Right hindlimb (tissue), 1 donor: Measurements from ENCODE around the gene PCDH1.

Experiments used
- DNase-seq: peaks from one replicate; pipeline ENCODE4 v3.0.0-alpha.2; 2018

Gene PCDH1

GRCh38 chr5:141872496-141873356 lies 5.5 kb downstream of the PCDH1 start:
- DNase-seq: no peak

GRCh38 chr5:141871870-141872269 lies 6.3 kb downstream of the PCDH1 start:
- no peak for DNase-seq

DNA sequence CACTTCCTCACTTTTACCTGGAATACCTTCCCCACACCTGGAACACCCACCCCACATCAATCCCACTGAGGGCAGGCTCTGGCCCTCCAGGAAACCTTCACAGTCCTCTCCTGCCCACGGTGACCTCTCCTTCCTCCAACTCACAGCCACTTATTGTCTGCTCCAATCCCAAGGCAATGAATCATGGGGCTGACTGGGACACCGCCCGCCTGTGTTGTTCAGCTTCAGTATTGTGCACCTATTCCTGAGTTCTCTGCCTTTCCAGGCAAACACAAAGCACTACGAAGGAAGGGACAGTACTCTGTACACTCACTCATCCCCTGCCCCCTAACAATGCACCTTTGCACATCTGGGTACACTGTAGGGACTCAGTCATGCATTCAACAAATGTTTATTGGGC lies 7.3 kb downstream of the PCDH1 start:
- no peak for DNase-seq

DNA sequence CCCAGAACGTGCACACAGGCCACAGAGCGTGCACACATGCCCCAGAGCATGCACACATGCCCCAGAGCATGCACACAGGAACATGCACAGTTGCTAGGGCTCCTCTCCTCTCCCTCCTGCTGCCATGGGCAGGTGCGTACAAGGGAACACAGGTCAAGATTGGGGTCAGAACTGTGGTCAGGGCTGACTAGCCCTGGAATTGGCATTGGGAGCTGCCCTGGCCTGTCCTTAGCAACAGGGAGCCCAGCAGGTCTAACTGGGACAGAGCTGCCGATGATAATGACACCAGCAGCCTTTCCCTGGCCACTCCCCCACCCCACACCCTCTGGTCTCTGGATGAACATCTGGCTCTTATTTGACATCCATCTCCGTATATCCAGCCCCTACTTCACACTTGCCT lies 8.0 kb downstream of the PCDH1 start:
- DNase-seq: no peak

DNA sequence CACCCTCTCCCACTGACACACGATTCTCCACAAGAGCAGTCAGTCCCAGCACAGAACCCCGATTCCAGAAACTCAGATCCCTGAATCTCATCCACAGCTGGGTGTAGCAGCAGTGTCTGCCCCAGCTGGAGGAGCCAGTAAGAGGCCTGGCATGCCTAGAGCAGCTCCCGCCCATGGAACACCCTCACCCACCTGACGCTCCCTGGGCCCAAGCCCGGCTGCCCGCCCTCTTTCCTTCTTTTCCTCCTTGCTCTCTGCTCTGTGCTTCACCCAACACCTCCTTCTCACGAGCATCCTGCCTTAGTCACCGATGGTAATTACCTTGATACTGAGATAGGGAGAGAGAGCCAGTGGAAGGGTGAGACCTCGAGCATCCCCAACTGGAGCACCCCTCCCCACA lies 8.7 kb downstream of the PCDH1 start:
- DNase-seq: no peak

DNA sequence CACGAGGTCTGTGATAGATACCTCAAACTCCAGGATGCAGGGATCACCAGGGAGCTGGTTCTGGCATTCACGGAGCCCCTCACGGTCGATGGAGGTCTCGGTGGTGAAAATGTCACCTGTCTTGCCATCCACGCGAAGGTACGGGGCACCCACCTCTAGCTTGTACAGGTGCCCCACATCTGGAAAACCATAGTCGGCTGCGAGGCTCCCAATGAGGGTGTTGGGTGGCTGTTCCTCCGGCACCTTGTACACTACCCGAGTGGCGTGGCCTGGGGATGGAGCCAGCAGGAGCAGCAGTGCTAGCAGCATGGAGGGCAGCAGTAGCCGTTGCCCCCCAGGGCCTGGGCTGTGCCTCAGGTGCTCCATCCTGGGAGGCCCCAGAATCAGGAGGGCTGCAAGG lies 9.2 kb downstream of the PCDH1 start:
- no peak for DNase-seq

DNA sequence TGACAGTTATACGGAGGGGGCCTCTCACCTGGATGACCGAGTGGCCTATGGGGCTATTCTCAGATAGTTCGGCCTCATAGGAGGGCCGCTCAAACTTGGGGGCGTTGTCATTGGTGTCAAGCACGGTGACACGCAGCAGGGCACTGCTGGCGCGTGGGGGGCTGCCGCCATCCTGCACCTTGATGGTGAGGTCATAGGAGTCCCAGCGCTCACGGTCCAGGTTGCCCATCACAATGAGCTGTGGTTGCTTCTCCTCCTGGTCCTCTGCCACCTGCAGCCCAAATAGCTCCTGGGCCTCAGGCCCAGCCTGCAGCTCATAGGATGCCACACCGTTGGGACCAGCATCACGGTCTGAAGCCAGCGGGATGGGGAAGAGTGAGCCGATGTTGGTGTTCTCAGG lies 9.7 kb downstream of the PCDH1 start:
- DNase-seq: no peak

DNA sequence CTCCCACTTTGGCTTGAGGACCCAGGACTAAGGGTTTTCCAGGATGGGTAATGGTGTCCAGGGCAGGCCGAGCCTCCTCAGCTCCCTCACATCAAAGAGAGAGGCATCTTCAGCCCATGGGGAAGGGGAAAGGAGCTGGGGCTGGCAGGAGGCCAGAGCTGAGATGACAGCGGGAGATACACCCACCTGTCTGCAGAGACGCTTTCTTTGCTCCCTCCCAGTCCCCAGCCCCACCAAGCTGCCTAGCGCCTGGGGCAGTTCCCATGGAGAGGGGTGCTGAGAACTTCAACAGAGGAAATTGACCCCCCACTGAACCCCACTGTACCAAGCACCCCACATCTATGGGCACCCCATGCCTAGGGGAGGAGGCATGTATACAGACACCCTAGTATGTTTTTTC lies 10.6 kb downstream of the PCDH1 start:
- no peak for DNase-seq

GRCh38 chr5:141867139-141867538 lies 11.1 kb downstream of the PCDH1 start:
- DNase-seq: no peak

- DNase-seq: no peak
Observed at GRCh38 chr5:141866096-141866495, 12.1 kb downstream of the PCDH1 start.

- no peak for DNase-seq
Observed at GRCh38 chr5:141865406-141865805, 12.8 kb downstream of the PCDH1 start.

DNA sequence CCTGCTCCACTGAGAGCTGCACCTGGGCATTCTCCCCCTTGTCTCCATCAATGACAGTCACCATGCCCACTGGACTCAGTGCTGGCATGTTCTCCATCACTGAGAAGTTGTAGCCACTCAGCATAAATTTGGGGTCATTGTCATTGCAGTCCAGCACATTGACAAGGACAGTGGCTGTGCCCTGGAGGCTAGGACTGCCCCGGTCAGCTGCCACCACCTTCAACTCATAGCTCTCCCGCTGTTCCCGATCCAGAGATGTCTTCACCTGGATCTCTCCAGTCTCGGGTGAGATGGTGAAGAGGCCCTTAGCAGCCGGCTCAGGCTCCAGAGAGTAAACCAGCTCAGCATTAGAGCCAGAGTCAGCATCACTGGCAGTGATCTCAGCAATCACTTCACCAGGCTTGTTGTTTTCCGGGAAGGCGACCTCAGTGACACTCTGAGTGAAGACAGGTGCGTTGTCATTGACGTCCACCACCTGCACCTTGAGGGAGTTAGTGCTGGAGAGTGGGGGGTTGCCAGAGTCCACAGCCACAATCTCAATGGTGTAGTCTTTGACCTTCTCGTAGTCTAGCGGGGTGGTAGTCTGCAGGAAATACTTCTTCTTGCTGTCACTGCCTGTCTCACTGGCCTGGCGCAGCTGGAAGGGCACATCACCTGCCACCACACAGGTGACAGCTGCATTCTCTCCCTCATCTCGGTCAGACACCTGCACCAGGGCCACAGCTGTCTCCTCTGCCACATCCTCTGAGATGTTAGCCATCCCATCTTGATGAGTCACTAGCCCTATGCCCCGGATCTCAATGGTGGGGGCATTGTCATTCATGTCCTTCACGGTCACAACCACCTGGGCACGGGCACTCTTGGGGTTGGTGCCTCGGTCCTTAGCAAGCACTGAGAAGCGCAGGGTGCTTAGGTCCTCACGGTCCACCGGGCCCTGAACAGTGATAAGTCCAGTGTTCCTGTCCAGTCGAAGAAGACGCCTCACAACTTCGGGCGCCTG lies 13.5 kb downstream of the PCDH1 start:
- no peak for DNase-seq

DNA sequence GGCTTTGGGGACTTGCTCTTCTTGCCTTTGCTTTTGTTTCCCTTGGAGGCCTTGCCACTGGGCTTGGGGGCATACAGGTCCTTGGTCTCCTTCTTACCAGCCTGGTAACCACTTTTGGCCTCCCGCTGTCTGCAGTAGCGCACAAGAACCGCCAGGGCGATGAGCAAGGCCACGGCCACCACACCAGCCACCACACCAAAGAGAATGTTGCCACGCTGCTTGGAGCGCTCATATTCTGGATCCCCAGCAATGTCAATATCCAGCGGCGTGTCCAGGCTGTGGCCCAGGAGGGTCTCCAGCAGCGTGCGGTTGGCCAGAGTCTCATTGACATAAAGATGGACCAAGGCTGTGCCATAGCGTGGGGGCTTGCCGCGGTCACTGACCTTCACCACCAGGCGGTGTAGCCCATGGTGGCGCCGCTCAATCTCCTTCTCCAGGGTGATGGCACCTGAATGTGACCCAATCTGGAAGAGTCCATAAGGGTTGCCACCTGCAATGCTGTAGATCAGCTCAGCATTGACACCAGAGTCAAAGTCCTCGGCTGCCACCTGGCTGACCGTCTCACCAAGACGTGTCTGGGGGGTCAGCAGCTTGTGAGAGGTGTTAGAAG lies 14.5 kb downstream of the PCDH1 start:
- DNase-seq: no peak

DNA sequence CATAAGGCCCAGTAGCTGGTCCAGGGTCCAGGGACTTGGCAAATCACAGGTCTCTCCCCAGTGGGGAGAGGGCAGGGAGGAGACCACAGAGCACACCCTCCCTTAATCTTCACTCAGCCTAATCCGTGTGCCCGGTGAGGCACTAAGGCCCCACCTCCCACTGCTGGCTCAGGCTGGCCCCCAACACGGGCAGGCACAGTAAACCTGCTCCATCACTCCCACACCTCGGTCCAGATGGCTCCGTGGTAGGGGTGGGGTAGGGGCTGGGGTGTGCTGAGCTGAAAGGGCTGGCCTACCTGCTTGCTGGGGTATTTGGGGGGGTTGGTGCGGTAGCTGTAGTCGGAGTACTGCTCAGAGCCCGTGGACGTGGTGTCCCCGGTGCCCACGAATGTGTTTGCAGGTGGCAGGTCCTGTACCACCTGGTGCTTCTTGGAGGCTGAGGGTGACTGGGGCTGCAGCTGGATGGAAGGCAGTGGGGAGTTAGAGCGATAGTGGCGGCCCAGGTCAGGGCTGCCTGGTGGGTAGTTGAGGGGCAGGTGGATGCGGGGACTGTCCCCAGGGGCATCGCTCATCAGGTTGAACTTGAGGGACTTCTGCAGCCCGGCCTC lies 15.2 kb downstream of the PCDH1 start:
- no peak for DNase-seq

DNA sequence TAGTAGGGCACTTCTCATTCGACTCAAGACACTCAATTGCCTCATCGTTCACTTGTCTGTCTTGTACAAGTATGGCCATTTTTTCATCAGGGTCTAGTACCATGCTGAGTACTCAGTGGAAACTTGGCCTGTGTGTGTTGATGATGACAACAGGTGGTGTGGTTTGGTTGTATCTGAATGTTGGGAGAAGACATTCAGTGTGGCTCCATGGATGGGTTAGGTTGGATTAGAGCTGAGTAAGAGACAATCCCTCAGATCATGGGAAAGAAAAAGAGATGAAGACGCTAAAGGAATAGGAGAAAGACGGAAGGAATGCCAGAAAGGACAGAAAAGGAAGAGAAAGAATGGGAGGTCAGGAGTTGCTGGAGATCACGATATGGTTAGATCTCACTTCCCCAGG lies 17.0 kb downstream of the PCDH1 start:
- no peak for DNase-seq

DNA sequence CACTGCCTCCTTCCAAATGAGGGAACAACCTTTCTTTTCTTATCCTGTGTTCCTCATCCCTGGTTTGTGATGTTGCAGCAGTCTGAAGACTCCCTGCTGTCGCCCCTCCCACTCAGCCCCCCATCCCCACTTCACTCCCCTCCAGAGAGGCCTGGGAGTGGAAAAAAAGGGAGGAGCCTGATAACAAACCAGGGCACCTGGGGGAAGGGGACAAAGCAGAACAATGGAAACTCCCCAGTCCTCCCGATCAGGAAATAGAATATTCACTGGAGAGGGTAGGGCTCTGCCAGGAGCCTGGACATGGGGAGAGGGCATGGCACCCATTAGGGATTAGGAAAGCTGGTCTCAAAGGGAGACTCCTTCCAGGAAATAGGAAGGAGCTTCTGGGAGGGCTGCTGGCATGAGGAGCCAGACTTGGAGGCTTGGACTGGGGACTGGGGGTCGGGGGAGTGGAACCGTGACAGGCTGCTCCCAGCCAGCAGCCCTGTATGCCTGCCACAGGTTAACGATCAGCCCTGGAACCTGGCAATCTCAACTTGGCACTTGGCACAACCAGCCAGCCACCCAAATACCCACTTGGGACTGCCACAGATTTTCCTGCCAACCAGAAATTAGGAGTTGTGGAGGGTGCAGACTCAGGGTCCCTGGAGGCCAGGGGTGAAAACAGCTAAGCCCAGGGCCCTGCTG lies 20.0 kb downstream of the PCDH1 start:
- no peak for DNase-seq

DNA sequence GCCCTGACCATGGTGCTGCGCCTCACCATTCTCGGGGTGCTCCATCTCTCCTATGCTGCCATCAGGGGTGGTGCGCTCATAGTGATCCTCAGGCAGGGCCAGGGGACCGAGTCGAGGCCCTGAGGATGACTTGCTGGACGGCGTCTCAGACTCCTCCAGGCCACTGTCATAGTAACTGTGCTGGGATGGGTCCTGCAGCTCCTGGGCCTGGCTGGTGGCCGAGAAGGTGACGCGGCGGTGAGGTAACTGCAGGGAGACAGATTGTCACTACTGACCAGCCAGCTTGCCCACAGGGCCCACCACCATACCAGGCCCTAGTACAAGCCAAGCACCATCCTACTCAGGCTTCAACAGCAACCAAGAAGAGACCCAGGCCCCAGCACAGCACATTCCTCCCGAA lies 21.0 kb downstream of the PCDH1 start:
- no peak for DNase-seq

DNA sequence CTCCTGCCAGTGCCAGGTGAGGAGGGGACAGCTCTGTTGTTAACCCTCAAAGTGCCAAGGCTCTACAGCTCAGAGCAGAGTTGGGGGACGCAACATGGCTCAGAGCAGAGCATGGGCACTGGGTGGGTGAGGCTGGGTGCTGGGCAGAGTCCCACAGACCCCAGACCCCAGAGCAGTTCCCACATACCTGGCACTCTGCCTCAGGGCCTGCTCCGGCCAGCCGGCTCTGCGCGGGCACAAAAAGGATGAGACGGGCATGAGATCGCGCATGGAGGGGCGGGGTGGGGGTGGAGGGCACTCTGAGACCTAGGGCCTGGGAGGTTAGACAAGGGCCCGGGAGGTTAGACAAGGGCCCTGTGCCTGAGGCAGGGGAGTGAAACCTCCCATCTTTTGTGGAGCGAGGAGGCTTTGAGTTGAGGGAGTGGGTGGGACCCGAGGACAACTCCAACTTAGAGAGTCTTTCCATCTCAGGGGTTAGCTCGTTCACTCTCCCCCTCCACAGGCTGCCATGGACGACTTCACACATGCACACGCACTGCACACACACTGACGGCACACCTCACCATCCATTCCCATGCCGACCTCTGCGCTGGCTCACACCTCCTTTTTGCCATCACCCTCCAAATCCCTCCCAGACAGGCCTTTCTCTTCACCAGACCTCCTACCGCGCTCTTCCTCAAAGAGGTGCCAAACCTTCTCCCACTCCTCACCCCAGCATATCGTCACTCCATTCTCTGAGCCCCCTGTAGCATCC lies 22.0 kb downstream of the PCDH1 start:
- no peak for DNase-seq

GRCh38 chr5:141855265-141856036 lies 22.8 kb downstream of the PCDH1 start:
- DNase-seq: peak; percentile 55

GRCh38 chr5:141853895-141854626 lies 24.1 kb downstream of the PCDH1 start:
- DNase-seq: no peak
